ENCODE data around the gene TMIE.

The TMIE gene

GRCh38 chr3:46677411-46677726 is 23.8 kb upstream of the TMIE start:
- TF ChIP-seq CTCF (IDR thresholded peaks at IDR 0.05; ENCODE audit: low read depth, low read length, poor library complexity, severe bottlenecking) (no peak), EZH2phosphoT487 (IDR thresholded peaks at IDR 0.05; ENCODE audit: borderline replicate concordance, low read length) (no peak)
- Histone ChIP-seq H3K79me2 (ENCODE audit: control insufficient read depth, low read length) (no peaks in the 10 kb centered on the region), H3K9me3 (ENCODE audit: control insufficient read depth, insufficient read depth, low read length) (no peaks in the 10 kb centered on the region), H3K36me3 (ENCODE audit: control insufficient read depth, low read length) (no peaks in the 10 kb centered on the region), H3K9me2 (replicated peaks; ENCODE audit: control insufficient read depth, low read length) (no peaks in the 10 kb centered on the region), H3K27me3 (ENCODE audit: control insufficient read depth, low read length) (peaks cover 11% of the 10 kb centered on the region), H3K27ac (ENCODE audit: low read depth, low read length) (no peak overlapping the region), H3F3A (ENCODE audit: control insufficient read depth, insufficient read depth) (no peaks in the 10 kb centered on the region), H3K4me1 (ENCODE audit: control insufficient read depth, low read length) (no peaks in the 10 kb centered on the region), H4K20me1 (ENCODE audit: control insufficient read depth, insufficient read depth, low read depth, low read length) (no peaks in the 10 kb centered on the region), H3K4me3 (ENCODE audit: low read length) (no peak overlapping the region), H3K4me2 (ENCODE audit: low read length) (no peak overlapping the region)

GRCh38 chr3:46678280-46678679 is 22.9 kb upstream of the TMIE start:
- TF ChIP-seq EZH2phosphoT487 (IDR thresholded peaks at IDR 0.05; ENCODE audit: borderline replicate concordance, low read length) (no peak), CTCF (IDR thresholded peaks at IDR 0.05; ENCODE audit: low read depth, low read length, poor library complexity, severe bottlenecking) (no peak)
- Histone ChIP-seq H3K4me3 (ENCODE audit: low read length) (no peak overlapping the region), H3K79me2 (ENCODE audit: control insufficient read depth, low read length) (no peaks in the 10 kb centered on the region), H3K4me2 (ENCODE audit: low read length) (no peak overlapping the region), H3K27ac (ENCODE audit: low read depth, low read length) (no peak overlapping the region), H3K27me3 (ENCODE audit: control insufficient read depth, low read length) (peaks cover 11% of the 10 kb centered on the region), H4K20me1 (ENCODE audit: control insufficient read depth, insufficient read depth, low read depth, low read length) (no peaks in the 10 kb centered on the region), H3F3A (ENCODE audit: control insufficient read depth, insufficient read depth) (no peaks in the 10 kb centered on the region), H3K4me1 (ENCODE audit: control insufficient read depth, low read length) (no peaks in the 10 kb centered on the region), H3K36me3 (ENCODE audit: control insufficient read depth, low read length) (no peaks in the 10 kb centered on the region), H3K9me3 (ENCODE audit: control insufficient read depth, insufficient read depth, low read length) (no peaks in the 10 kb centered on the region), H3K9me2 (replicated peaks; ENCODE audit: control insufficient read depth, low read length) (no peaks in the 10 kb centered on the region)

- Histone ChIP-seq H3K4me2 (ENCODE audit: low read length) (no peak overlapping the region), H4K20me1 (ENCODE audit: control insufficient read depth, insufficient read depth, low read depth, low read length) (no peaks in the 10 kb centered on the region), H3K4me3 (ENCODE audit: low read length) (no peak overlapping the region), H3K4me1 (ENCODE audit: control insufficient read depth, low read length) (no peaks in the 10 kb centered on the region), H3K27ac (ENCODE audit: low read depth, low read length) (no peak overlapping the region), H3K27me3 (ENCODE audit: control insufficient read depth, low read length) (peaks cover 7% of the 10 kb centered on the region; the same call in 1 of the 2 replicates), H3K36me3 (ENCODE audit: control insufficient read depth, low read length) (no peaks in the 10 kb centered on the region), H3K79me2 (ENCODE audit: control insufficient read depth, low read length) (no peaks in the 10 kb centered on the region), H3K9me3 (ENCODE audit: control insufficient read depth, insufficient read depth, low read length) (no peaks in the 10 kb centered on the region), H3K9me2 (replicated peaks; ENCODE audit: control insufficient read depth, low read length) (no peaks in the 10 kb centered on the region), H3F3A (ENCODE audit: control insufficient read depth, insufficient read depth) (no peaks in the 10 kb centered on the region)
- TF ChIP-seq CTCF (IDR thresholded peaks at IDR 0.05; ENCODE audit: low read depth, low read length, poor library complexity, severe bottlenecking) (no peak), EZH2phosphoT487 (IDR thresholded peaks at IDR 0.05; ENCODE audit: borderline replicate concordance, low read length) (no peak)
Observed at GRCh38 chr3:46679681-46680080, 21.5 kb upstream of the TMIE start.
